ENCODE results near the gene MCM9.

MCM9 gene

DNA sequence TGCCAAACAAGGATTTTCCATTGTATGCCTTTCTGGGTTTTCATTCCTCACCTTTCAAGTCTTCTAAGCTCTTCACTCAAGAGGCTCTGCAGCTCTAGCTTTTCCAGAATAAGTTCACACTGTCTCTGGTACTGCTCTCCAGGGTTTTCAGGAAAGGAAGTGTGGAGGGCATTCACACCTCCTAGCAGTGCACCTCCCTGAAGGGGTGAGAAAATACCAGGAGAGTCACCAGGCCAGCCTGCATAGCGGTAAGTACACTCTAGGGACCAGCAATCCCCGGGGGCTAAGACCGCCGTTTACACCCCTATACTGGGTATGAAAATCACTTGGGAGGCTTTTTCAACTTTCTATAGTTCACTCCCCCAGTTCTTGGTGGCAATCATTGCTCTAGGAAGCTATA is 108.9 kb downstream of the MCM9 start:
- H3K36me3 ChIP-seq (ENCODE audit: control insufficient read depth in 2 of 2, insufficient read depth in 1 of 2, low read length in 2 of 2) = peaks cover 3 to 66% of the 10 kb centered on the region in 2 experiments
- POLR2A ChIA-PET = no interaction called here
- CTCF ChIA-PET = interaction anchor here (1.0 to 1.7 kb wide), 4 partner anchors 12 to 276 kb away, joined by 3 to 6 read pairs (median 3); no protein-coding TSS in a partner anchor
- no peak overlapping the region for H3K4me3 ChIP-seq (ENCODE audit: low read depth, low read length)
- H3K4me1 ChIP-seq (ENCODE audit: control insufficient read depth, insufficient read depth, low read length) = no peaks in the 10 kb centered on the region
- H3K9me3 ChIP-seq (ENCODE audit: control insufficient read depth, insufficient read depth, low read depth, low read length) = no peaks in the 10 kb centered on the region
- no peak for TF ChIP-seq ZNF184 (tag by site-specific recombination; IDR thresholded peaks at IDR 0.05)
- TF ChIP-seq, protein P1, sequence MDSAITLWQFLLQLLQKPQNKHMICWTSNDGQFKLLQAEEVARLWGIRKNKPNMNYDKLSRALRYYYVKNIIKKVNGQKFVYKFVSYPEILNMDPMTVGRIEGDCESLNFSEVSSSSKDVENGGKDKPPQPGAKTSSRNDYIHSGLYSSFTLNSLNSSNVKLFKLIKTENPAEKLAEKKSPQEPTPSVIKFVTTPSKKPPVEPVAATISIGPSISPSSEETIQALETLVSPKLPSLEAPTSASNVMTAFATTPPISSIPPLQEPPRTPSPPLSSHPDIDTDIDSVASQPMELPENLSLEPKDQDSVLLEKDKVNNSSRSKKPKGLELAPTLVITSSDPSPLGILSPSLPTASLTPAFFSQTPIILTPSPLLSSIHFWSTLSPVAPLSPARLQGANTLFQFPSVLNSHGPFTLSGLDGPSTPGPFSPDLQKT (IDR thresholded peaks at IDR 0.05; ENCODE audit: borderline replicate concordance, low read depth, low read length) = no peak
- no peak for TF ChIP-seq ZFP69B (tag by site-specific recombination; IDR thresholded peaks at IDR 0.05)
- TF ChIP-seq, protein P2, sequence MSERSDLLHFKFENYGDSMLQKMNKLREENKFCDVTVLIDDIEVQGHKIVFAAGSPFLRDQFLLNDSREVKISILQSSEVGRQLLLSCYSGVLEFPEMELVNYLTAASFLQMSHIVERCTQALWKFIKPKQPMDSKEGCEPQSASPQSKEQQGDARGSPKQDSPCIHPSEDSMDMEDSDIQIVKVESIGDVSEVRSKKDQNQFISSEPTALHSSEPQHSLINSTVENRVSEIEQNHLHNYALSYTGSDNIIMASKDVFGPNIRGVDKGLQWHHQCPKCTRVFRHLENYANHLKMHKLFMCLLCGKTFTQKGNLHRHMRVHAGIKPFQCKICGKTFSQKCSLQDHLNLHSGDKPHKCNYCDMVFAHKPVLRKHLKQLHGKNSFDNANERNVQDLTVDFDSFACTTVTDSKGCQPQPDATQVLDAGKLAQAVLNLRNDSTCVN (tag by site-specific recombination; optimal IDR thresholded peaks at IDR 0.05) = no peak
- no peak for TF ChIP-seq ZNF626 (tag by site-specific recombination; IDR thresholded peaks at IDR 0.05)
- TF ChIP-seq, protein P3, sequence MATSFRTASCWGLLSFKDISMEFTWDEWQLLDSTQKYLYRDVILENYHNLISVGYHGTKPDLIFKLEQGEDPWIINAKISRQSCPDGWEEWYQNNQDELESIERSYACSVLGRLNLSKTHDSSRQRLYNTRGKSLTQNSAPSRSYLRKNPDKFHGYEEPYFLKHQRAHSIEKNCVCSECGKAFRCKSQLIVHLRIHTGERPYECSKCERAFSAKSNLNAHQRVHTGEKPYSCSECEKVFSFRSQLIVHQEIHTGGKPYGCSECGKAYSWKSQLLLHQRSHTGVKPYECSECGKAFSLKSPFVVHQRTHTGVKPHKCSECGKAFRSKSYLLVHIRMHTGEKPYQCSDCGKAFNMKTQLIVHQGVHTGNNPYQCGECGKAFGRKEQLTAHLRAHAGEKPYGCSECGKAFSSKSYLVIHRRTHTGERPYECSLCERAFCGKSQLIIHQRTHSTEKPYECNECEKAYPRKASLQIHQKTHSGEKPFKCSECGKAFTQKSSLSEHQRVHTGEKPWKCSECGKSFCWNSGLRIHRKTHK (tag by site-specific recombination; IDR thresholded peaks at IDR 0.05) = no peak
- no peak for TF ChIP-seq ZNF169 (tag by site-specific recombination; IDR thresholded peaks at IDR 0.05)
- no peak for TF ChIP-seq KLF1 (tag by site-specific recombination; IDR thresholded peaks at IDR 0.05)
- no peak for TF ChIP-seq ZNF423 (tag by site-specific recombination; IDR thresholded peaks at IDR 0.05)
- TF ChIP-seq, protein P4, sequence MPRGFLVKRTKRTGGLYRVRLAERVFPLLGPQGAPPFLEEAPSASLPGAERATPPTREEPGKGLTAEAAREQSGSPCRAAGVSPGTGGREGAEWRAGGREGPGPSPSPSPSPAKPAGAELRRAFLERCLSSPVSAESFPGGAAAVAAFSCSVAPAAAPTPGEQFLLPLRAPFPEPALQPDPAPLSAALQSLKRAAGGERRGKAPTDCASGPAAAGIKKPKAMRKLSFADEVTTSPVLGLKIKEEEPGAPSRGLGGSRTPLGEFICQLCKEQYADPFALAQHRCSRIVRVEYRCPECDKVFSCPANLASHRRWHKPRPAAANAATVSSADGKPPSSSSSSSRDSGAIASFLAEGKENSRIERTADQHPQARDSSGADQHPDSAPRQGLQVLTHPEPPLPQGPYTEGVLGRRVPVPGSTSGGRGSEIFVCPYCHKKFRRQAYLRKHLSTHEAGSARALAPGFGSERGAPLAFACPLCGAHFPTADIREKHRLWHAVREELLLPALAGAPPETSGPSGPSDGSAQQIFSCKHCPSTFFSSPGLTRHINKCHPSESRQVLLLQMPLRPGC (tag by site-specific recombination; IDR thresholded peaks at IDR 0.05) = no peak
- TF ChIP-seq, protein P5, sequence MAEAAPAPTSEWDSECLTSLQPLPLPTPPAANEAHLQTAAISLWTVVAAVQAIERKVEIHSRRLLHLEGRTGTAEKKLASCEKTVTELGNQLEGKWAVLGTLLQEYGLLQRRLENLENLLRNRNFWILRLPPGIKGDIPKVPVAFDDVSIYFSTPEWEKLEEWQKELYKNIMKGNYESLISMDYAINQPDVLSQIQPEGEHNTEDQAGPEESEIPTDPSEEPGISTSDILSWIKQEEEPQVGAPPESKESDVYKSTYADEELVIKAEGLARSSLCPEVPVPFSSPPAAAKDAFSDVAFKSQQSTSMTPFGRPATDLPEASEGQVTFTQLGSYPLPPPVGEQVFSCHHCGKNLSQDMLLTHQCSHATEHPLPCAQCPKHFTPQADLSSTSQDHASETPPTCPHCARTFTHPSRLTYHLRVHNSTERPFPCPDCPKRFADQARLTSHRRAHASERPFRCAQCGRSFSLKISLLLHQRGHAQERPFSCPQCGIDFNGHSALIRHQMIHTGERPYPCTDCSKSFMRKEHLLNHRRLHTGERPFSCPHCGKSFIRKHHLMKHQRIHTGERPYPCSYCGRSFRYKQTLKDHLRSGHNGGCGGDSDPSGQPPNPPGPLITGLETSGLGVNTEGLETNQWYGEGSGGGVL (tag by site-specific recombination; IDR thresholded peaks at IDR 0.05) = no peak
- no peak for TF ChIP-seq PRDM1 (tag by site-specific recombination; IDR thresholded peaks at IDR 0.05)
- TF ChIP-seq BCL11B (tag by site-specific recombination; IDR thresholded peaks at IDR 0.05; ENCODE audit: low read depth) = no peak
- no peak overlapping the region for H3K27ac ChIP-seq (ENCODE audit: extremely low read depth, low read depth, low read length)

DNA sequence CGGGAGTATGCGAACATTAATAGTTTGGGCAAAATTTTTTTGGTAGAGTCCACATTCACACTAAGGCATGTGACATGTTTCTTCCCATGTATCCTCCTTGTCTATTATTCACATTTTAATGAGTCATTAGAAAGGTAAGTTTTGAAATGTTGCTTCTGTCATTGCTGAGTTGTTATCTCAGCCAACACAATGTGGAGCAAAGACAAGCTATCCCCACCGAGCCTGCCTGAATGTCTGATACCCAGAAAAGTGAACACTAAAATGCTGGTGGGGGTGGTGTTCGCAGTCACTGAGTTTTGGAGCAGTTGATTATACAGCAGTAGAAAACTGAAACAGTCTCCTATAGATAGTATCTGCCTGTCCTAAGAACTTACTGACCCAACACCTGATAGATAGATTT is 109.3 kb downstream of the MCM9 start:
- CTCF ChIA-PET = interaction anchor here (1.0 to 1.7 kb wide), 4 partner anchors 11 to 276 kb away, joined by 3 to 6 read pairs (median 3); no protein-coding TSS in a partner anchor
- POLR2A ChIA-PET = no interaction called here
- Histone ChIP-seq H3K4me1 (ENCODE audit: control insufficient read depth, insufficient read depth, low read length) (no peaks in the 10 kb centered on the region), H3K9me3 (ENCODE audit: control insufficient read depth, insufficient read depth, low read depth, low read length) (no peaks in the 10 kb centered on the region), H3K27ac (ENCODE audit: extremely low read depth, low read depth, low read length) (no peak overlapping the region), H3K4me3 (ENCODE audit: low read depth, low read length) (no peak overlapping the region), H3K36me3 (ENCODE audit: control insufficient read depth in 2 of 2, insufficient read depth in 1 of 2, low read length in 2 of 2) (peaks cover 3 to 66% of the 10 kb centered on the region in 2 experiments)
- TF ChIP-seq, protein P6, sequence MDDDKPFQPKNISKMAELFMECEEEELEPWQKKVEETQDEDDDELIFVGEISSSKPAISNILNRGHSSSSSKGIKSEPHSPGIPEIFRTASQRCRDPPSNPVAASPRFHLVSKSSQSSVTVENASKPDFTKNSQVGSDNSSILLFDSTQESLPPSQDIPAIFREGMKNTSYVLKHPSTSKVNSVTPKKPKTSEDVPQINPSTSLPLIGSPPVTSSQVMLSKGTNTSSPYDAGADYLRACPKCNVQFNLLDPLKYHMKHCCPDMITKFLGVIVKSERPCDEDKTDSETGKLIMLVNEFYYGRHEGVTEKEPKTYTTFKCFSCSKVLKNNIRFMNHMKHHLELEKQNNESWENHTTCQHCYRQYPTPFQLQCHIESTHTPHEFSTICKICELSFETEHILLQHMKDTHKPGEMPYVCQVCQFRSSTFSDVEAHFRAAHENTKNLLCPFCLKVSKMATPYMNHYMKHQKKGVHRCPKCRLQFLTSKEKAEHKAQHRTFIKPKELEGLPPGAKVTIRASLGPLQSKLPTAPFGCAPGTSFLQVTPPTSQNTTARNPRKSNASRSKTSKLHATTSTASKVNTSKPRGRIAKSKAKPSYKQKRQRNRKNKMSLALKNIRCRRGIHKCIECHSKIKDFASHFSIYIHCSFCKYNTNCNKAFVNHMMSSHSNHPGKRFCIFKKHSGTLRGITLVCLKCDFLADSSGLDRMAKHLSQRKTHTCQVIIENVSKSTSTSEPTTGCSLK (tag by site-specific recombination; IDR thresholded peaks at IDR 0.05) = no peak
- TF ChIP-seq, protein P7, sequence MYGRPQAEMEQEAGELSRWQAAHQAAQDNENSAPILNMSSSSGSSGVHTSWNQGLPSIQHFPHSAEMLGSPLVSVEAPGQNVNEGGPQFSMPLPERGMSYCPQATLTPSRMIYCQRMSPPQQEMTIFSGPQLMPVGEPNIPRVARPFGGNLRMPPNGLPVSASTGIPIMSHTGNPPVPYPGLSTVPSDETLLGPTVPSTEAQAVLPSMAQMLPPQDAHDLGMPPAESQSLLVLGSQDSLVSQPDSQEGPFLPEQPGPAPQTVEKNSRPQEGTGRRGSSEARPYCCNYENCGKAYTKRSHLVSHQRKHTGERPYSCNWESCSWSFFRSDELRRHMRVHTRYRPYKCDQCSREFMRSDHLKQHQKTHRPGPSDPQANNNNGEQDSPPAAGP (tag by site-specific recombination; IDR thresholded peaks at IDR 0.05) = no peak
- TF ChIP-seq ZNF274 (IDR thresholded peaks at IDR 0.05; ENCODE audit: low read length) = no peak
- no peak for TF ChIP-seq ZNF274 (tag by site-specific recombination; IDR thresholded peaks at IDR 0.05; ENCODE audit: borderline replicate concordance)
- no peak for TF ChIP-seq ZNF558 (tag by site-specific recombination; IDR thresholded peaks at IDR 0.05)
- TF ChIP-seq ZNF350 (tag by site-specific recombination; IDR thresholded peaks at IDR 0.05) = no peak
- no peak for TF ChIP-seq FEZF1 (tag by site-specific recombination; IDR thresholded peaks at IDR 0.05)
- no peak for TF ChIP-seq ZNF621 (tag by site-specific recombination; IDR thresholded peaks at IDR 0.05)
- TF ChIP-seq SCRT2 (tag by site-specific recombination; IDR thresholded peaks at IDR 0.05) = no peak
- no peak for TF ChIP-seq ZSCAN23 (tag by site-specific recombination; IDR thresholded peaks at IDR 0.05)
- TF ChIP-seq ZNF214 (tag by site-specific recombination; IDR thresholded peaks at IDR 0.05; ENCODE audit: borderline replicate concordance) = no peak
- no peak for TF ChIP-seq ZNF423 (tag by site-specific recombination; IDR thresholded peaks at IDR 0.05)
- TF ChIP-seq ZNF184 (tag by site-specific recombination; IDR thresholded peaks at IDR 0.05) = no peak
